HCT116 (cell line): ENCODE data around the gene SERPINB6.

Experiments
- CEBPB ChIP-seq: IDR thresholded peaks from 2 replicates; pipeline ENCODE4 v1.6.1; 2012; ENCODE audit warnings: low read depth
- CTCF ChIP-seq, 3 experiments: fragments of 200-600 bp in 1 of 3; sonication (generic) in 1 of 3; IDR thresholded peaks in 2 of 3; conservative IDR thresholded peaks in 1 of 3; 2 replicates each; pipeline ENCODE4 v1.5.1; 2012 to 2017; ENCODE audit warnings: low read depth in 2 of 3, low read length in 2 of 3, antibody characterized with exemption in 1 of 3, borderline replicate concordance in 1 of 3, control low read depth in 1 of 3, mild to moderate bottlenecking in 1 of 3, mixed read lengths in 1 of 3, mixed run types in 1 of 3, moderate library complexity in 1 of 3; ENCODE audit not compliant: insufficient read depth in 1 of 3
- POLR2A ChIP-seq: IDR thresholded peaks from 2 replicates; pipeline ENCODE4 v1.7.0; 2011; ENCODE audit warnings: borderline replicate concordance; ENCODE audit not compliant: insufficient read depth, insufficient read length; ENCODE audit errors: extremely low read depth
- POLR2AphosphoS5 ChIP-seq: IDR thresholded peaks from 2 replicates; pipeline ENCODE4 v1.6.1; 2011; ENCODE audit warnings: mild to moderate bottlenecking, low read depth, low read length, moderate library complexity
- SIN3A ChIP-seq: IDR thresholded peaks from 2 replicates; pipeline ENCODE4 v1.6.1; 2012; ENCODE audit warnings: low read depth

- no peak for TF ChIP-seq SIN3A
- no peak for TF ChIP-seq CTCF (IDR thresholded peaks at IDR 0.05 in 2 of 3, conservative IDR thresholded peaks at IDR 0.05 in 1 of 3; ENCODE audit: borderline replicate concordance in 1 of 3, insufficient read depth in 1 of 3, low read depth in 2 of 3, low read length in 2 of 3)
- TF ChIP-seq CEBPB, result no peak
- TF ChIP-seq POLR2A, result no peak
- TF ChIP-seq POLR2AphosphoS5, result no peak
Observed at GRCh38 chr6:3001146-3001772, 29.9 kb upstream of the SERPINB6 start.
